Thymus (tissue), 11 donors: Measurements from ENCODE around the gene ZNF521. TPM values are rescaled to one million over a fixed set of nuclear protein-coding genes. Genes with fewer than 3 reads are reported as not detected.
"Not testable (repeated sequence)": the region's sequence is repeated elsewhere in the genome, so short reads cannot be mapped to it uniquely, and the experiment has no call there.

Experiments used
- DNase-seq, 9 donors: peaks; one replicate each; pipeline ENCODE4 v3.0.0-alpha.2; 2013; ENCODE audit warnings: low spot score in 9 of 9, low read depth in 6 of 9, missing footprints in 1 of 9
- H3K27ac ChIP-seq, 2 donors: one replicate each; pipeline ENCODE4 v1.5.1; 2013; ENCODE audit warnings: control low read depth in 1 of 2, low read depth in 1 of 2, low read length in 1 of 2, mild to moderate bottlenecking in 1 of 2, moderate library complexity in 1 of 2
- H3K27me3 ChIP-seq, 2 donors: one replicate each; pipeline ENCODE4 v1.5.1; 2013; ENCODE audit warnings: low read length in 1 of 2; ENCODE audit not compliant: control insufficient read depth in 2 of 2, insufficient read depth in 1 of 2
- H3K36me3 ChIP-seq, 2 donors: one replicate each; pipeline ENCODE4 v1.5.1; 2013; ENCODE audit warnings: low read length in 1 of 2, mild to moderate bottlenecking in 1 of 2, moderate library complexity in 1 of 2; ENCODE audit not compliant: control insufficient read depth in 2 of 2, insufficient read depth in 2 of 2
- H3K4me1 ChIP-seq, 2 donors: one replicate each; pipeline ENCODE4 v1.5.1; 2013; ENCODE audit warnings: low read length in 2 of 2; ENCODE audit not compliant: control insufficient read depth in 2 of 2, insufficient read depth in 2 of 2
- H3K4me3 ChIP-seq, 2 donors: one replicate each; pipeline ENCODE4 v1.5.1; 2013; ENCODE audit warnings: low read length in 2 of 2, control low read depth in 1 of 2, mild to moderate bottlenecking in 1 of 2
- H3K9me3 ChIP-seq, 2 donors: one replicate each; pipeline ENCODE4 v1.5.1; 2013; ENCODE audit warnings: low read length in 1 of 2, mild to moderate bottlenecking in 1 of 2; ENCODE audit not compliant: control insufficient read depth in 2 of 2, insufficient read depth in 1 of 2
- WGBS: extraction: QIAGEN DNeasy Blood & Tissue Kit; methylation state at CpG from one replicate; pipeline ENCODE4 v1.1.7; 2013; 5-methylcytosine and 5-hydroxymethylcytosine counted together
- polyA plus RNA-seq: library from polyadenylated mRNA; stranded (reverse); fragments of 200-250 nt; gene quantifications from one replicate; pipeline ENCODE4 v1.2.3, GENCODE V29; 2013
- total RNA-seq: library from RNA; stranded (reverse); fragments of 120-200 nt; gene quantifications from one replicate; pipeline ENCODE4 v1.2.4, GENCODE V29; 2013
- donor health status: healthy.

Gene ZNF521
- total and polyA plus RNA-seq, 2 donors: 3.7 to 9.2 TPM

GRCh38 chr18:25033747-25034471, 318.1 kb downstream of the ZNF521 start:
- H3K36me3 ChIP-seq: no peaks in the 10 kb centered on the region
- H3K27ac ChIP-seq: no peak overlapping the region
- no peak overlapping the region for H3K4me3 ChIP-seq
- no peak for DNase-seq
- no peaks in the 10 kb centered on the region for H3K9me3 ChIP-seq
- 83% methylated on average over 4 of the region's 4 CpGs for WGBS
- no peaks in the 10 kb centered on the region for H3K27me3 ChIP-seq
- H3K4me1 ChIP-seq: no peaks in the 10 kb centered on the region

GRCh38 chr18:25033175-25033574, 318.8 kb downstream of the ZNF521 start:
- H3K4me3 ChIP-seq, H3K4me1 ChIP-seq, H3K27ac ChIP-seq, H3K36me3 ChIP-seq, DNase-seq, H3K27me3 ChIP-seq, H3K9me3 ChIP-seq: not testable (repeated sequence)
- WGBS: 79% methylated on average over 6 of the region's 6 CpGs

GRCh38 chr18:25029802-25030201, 322.2 kb downstream of the ZNF521 start:
- Histone ChIP-seq H3K4me3 (no peak overlapping the region), H3K9me3 (no peaks in the 10 kb centered on the region), H3K27ac (no peak overlapping the region), H3K27me3 (no peaks in the 10 kb centered on the region), H3K36me3 (no peaks in the 10 kb centered on the region), H3K4me1 (no peaks in the 10 kb centered on the region)
- DNase-seq: no peak
- 94% methylated on average over 1 of the region's 1 CpG for WGBS

GRCh38 chr18:25019931-25020330, 332.0 kb downstream of the ZNF521 start:
- H3K27me3 ChIP-seq: no peaks in the 10 kb centered on the region
- H3K4me1 ChIP-seq: no peaks in the 10 kb centered on the region
- H3K27ac ChIP-seq: no peak overlapping the region
- DNase-seq: no peak
- H3K4me3 ChIP-seq: no peak overlapping the region
- H3K36me3 ChIP-seq: no peaks in the 10 kb centered on the region
- H3K9me3 ChIP-seq: no peaks in the 10 kb centered on the region

GRCh38 chr18:25019086-25019860, 332.7 kb downstream of the ZNF521 start:
- Histone ChIP-seq H3K27ac (no peak overlapping the region), H3K4me1 (peaks cover 0 to 2% of the 10 kb centered on the region in 2 donors), H3K4me3 (no peak overlapping the region), H3K27me3 (no peaks in the 10 kb centered on the region), H3K9me3 (no peaks in the 10 kb centered on the region), H3K36me3 (no peaks in the 10 kb centered on the region)
- WGBS: 92% methylated on average over 8 of the region's 8 CpGs
- no peak for DNase-seq

- no peak overlapping the region for H3K4me3 ChIP-seq
- WGBS: 98% methylated on average over 13 of the region's 13 CpGs
- no peak overlapping the region for H3K27ac ChIP-seq
- H3K9me3 ChIP-seq: no peaks in the 10 kb centered on the region
- DNase-seq: no peak
- peaks cover 0 to 2% of the 10 kb centered on the region in 2 donors for H3K4me1 ChIP-seq
- no peaks in the 10 kb centered on the region for H3K36me3 ChIP-seq
- no peaks in the 10 kb centered on the region for H3K27me3 ChIP-seq
Observed at GRCh38 chr18:25016666-25017065, 335.3 kb downstream of the ZNF521 start.

GRCh38 chr18:25016181-25016580, 335.8 kb downstream of the ZNF521 start:
- H3K4me1 ChIP-seq: peaks cover 0 to 2% of the 10 kb centered on the region in 2 donors
- no peaks in the 10 kb centered on the region for H3K27me3 ChIP-seq
- no peak overlapping the region for H3K27ac ChIP-seq
- no peaks in the 10 kb centered on the region for H3K36me3 ChIP-seq
- 97% methylated on average over 17 of the region's 17 CpGs for WGBS
- no peaks in the 10 kb centered on the region for H3K9me3 ChIP-seq
- H3K4me3 ChIP-seq: no peak overlapping the region
- no peak for DNase-seq
